ENCODE data around the gene UBALD2. TPM values are rescaled to one million over a fixed set of nuclear protein-coding genes. Genes with fewer than 3 reads are reported as not detected.
"Not testable (repeated sequence)": the region's sequence is repeated elsewhere in the genome, so short reads cannot be mapped to it uniquely, and the experiment has no call there.

Gene UBALD2
- total RNA-seq, 1 donor from 2014 or later, result 109 TPM

DNA sequence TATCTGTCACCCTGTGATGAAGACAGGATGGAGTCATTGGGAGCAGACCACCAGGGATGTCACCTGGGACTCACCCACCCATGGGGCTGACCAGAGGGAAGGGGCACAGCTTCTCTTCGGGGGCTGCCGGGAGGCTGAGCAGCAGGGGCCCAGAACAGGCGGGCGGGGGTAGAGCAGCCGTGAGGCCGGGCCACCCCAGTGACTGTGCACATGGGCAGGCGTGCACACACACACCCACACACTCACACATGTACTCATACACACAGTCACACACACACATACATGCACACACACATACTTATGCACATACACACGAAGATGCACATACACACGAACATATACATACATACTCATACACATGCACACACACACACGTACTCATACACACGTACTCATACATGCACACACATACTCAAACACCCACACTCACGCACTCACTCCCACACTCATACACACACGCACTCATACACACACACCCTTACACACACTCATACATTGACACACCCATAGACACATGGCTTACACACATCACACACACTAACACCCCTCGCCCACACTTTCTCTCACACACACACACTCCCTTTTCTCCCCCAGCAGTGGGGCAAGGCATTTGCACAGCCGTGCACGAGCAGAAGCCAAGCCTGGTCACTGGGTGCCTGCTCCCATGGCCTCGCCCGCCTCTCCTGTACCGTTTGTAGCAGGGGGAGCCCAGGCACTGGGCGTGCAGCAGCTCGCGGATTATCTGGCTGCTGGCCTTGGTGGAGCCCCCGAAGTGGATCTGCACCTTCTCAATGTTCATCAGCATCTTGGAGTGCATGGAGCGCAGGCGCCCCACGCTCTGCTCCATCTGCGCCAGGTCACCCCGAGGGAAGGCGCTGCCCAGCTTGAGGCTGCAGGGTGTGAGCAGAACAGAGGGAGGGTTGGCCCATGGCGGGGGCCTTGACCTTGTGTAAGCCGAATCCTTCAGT is 12.4 kb downstream of the UBALD2 start:
- DNase-seq (ENCODE audit: low spot score), result no peak

DNA sequence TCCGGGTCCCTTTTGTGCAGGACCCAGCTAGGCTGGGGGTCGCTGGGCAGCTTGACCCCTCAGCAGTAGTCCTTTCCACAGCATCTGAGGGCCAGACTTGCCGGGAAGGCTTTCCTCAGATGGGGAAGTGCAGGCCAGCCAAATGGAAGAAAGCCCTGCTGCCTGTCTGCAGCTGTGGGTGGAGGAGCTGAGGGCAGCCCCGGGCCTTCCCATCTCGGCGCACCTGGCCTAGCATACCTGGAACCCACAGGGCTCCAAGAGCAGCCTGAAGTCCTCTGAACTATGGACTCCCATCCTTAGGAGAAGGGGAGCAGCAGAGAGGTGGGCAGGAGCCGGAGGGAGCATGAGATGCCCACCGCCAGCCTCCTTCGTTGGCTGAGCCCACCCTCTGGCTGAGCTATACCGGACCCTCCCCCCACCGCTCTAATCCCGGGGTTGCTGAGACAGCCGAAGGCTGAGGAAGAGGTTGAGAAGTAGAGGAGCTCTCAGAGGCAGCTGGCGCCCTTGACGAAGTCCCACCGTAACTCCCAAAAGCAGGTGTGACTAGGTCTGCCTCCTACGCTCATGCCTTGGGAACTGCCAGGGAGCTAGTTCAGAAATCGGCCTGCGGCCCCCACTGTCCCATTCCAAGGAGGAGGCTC is 13.2 kb downstream of the UBALD2 start:
- no peak for DNase-seq (ENCODE audit: low spot score)

DNA sequence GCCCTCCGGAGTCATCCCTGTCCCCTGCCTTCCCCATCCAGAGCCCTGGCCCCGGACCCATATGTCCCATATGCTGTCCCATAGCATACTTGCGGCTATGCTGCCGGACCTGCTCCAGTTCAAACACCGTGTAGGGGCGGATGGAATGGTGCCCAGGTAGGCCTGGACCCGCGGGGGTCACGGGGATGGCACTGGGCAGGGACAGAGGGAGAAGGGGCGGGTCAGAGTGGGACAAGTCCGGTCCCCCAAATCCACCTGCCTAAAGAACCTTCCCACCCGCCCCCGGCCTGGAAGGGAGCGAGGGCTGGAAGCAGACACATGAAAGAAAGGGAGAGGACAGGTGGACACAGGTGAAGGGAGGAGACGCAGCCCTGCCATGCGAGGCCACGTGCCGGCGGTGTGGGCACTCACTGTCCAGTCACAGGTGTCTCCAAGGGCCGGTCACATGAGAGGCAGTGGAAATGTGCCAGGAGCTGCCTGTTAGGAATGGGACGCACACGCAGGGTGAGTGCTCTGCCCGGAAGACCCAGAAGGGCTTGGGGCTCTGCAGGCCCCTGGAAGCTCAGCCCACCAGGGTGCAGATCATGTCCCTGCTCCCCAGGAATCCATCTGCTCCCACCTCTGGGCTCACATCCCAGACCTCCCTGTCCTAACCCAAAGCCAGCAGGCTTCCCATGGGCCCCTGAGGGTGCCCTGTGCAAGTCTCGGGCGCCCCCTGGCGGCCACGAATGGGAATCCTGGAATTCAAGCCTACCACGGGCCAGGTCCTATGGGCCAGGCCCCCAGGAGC is 14.0 kb downstream of the UBALD2 start:
- peak; percentile 91 for DNase-seq (ENCODE audit: low spot score)

DNA sequence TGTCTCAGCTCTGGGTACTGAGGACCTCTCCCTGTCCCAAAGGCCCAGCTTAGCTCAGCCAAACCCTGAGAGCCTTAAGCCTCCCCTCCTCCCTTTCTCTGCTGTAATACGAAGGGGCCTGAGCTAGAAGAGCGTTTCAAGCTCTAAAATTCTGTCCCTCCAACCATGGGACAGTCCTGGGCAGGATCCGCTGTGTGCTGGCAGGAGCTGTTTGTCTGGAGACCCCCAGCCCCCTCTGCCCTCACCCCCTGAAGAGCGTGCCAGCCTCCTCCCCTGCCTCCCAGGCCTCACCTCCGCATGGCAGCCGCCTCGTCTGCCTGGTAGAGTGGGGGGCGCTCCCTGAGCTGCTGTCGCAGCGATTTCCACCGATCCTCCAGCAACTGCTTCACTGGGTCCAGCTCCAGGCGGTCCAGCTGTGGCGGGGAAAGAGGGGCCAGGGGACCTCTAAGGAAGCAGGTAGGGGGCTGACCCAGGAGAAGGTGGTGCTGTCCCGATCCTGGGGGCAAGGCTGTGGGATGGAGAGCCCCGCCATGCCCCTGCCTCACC is 14.7 kb downstream of the UBALD2 start:
- DNase-seq (ENCODE audit: low spot score), result no peak

DNA sequence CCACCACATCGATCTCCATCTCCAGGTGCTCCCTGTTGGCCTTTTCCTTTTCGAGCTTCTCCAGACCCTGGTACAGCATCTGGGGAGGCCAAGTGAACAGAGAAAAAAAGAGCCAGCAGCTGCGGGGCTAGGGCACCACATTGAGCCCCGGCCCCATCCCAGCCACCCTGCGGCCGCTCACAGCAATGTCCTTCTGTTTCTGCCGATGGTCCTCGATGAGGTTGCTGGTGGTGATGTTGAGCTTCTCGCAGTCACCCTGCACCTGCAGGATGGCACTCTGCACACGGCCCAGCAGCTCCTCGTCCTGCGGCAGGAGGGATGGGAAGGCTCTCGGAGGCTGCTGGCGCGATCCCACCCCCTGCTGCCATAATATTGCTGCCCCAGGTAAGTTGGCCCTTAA is 15.5 kb downstream of the UBALD2 start:
- DNase-seq (ENCODE audit: low spot score), result no peak

DNA sequence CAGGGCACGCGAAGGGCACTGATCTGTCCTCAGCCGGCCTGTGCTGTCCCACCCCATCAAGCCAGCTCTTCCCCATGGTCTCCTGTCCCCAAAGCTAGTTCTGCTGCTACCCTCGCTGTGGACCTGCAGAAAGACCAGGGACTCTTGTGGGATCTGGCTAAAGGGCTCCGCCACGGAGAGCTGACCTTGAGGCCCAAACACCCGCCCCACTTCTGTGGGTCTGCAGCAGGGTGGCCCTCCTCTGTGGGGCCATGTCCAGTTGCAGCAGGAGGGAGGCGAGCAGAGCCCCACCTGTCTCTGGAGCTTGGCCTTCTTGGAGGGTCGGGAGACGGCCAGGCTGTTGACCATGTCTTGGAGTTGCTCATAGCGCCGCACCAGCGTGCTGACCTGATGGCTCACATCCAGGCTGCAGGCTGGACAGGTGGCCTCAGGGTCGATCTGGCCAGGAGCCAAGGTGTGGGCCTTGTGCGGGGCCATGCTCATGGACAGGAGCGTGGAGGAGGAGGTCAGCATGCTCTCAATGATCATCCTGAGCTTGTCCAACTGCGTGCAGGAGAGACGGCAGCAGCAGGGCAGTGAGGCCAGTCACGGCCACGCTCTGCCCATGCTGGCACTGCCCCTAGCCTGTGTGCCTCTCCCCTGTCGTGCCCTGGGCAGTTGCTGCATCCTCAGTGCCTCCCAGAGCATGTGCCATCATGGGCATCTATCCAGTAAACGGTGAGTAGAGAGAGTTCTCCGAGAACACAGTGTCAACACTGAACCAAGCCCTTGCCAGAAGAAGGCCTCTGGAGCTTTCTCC is 16.6 kb downstream of the UBALD2 start:
- no peak for DNase-seq (ENCODE audit: low spot score)

DNA sequence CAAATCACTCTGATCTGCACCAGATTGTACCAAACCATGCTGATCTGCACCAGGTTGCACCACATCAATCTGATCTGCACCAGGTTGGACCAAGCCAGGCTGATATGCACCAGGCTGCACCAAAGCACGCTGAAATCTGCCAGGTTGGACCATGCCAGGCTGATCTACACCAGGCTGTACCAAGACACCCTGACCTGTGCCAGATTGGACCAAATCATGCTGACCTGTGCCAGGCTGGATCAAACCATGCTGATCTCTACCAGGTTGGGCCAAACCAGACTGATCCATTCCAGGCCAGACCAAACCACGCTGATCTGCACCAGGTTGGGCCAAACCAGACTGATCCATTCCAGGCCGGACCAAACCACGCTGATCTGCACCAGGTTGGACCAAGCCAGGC is 27.4 kb downstream of the UBALD2 start:
- DNase-seq (ENCODE audit: low spot score), result no peak

DNA sequence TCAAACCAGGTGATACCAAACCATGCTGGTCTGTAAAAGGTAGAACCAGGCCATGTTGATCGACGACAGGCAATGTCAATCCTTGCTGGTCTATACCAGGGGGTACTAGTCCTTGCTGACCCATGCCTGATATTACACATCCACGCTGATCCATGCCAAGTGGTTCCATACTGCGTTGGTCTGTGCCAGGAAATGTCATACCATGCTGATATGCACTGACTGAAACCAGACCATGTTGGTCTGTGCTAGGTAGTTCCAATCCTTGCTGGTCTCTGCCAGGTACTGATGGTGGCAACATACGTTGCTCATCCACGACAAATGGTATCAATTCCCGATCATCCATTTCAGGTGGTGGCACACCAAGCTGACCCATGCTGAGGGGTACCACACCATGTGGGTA is 28.0 kb downstream of the UBALD2 start:
- no peak for DNase-seq (ENCODE audit: low spot score)

DNA sequence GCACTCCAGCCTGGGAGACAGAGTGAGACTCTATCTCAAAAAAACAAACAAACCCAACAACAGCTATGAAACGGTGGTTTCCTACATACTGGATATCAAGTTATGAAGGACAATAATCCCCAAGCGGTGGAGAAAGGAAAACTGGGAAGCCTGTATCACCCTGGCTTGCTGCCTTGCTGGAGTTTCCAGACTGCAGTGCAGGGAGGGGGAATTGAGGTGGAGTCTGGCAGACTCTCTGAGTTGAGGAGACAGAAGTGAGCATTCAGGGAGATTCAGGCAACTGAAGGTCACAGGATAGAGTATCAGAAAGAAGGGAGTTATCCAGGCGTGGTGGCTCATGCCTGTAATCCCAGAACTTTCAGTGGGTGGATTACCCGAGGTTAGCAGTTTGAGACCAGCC is 31.0 kb downstream of the UBALD2 start:
- DNase-seq (ENCODE audit: low spot score), result no peak

DNA sequence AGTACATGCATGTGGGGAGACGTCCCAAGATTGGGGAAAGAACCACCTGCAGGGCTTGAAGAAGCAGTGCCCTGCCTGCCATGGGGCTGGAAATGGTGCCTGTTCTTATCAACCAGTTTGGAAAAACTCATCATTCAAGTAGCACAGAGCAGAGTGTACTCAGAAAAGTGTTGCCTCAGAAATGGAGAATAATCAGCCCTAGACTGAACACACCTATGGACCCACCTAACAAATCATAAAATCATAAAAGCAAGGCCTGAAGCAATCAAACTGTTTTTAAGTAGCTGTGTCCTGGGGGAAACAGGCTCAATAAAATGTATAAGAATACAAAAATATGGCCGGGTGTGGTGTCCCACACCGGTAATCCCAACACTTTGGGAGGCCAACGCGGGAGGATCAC is 31.7 kb downstream of the UBALD2 start:
- DNase-seq (ENCODE audit: low spot score), result no peak

DNA sequence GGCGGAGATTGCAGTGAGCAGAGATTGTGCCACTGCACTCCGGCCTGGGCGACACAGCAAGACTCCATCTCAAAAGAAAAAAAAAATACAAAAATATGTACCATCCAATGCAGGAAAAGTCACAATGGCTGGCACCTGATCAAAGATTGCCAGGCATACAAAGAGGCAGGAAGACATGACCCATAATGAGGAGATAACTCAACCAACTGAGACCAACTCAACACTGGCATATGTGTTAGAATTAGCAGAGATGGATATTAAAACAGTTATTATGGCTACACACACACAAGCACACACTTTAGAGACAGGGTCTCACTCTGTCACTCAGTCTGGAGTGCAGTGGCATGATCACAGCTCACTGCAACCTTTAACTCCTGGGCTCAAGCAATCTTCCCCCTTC is 32.3 kb downstream of the UBALD2 start:
- DNase-seq (ENCODE audit: low spot score), result no peak

DNA sequence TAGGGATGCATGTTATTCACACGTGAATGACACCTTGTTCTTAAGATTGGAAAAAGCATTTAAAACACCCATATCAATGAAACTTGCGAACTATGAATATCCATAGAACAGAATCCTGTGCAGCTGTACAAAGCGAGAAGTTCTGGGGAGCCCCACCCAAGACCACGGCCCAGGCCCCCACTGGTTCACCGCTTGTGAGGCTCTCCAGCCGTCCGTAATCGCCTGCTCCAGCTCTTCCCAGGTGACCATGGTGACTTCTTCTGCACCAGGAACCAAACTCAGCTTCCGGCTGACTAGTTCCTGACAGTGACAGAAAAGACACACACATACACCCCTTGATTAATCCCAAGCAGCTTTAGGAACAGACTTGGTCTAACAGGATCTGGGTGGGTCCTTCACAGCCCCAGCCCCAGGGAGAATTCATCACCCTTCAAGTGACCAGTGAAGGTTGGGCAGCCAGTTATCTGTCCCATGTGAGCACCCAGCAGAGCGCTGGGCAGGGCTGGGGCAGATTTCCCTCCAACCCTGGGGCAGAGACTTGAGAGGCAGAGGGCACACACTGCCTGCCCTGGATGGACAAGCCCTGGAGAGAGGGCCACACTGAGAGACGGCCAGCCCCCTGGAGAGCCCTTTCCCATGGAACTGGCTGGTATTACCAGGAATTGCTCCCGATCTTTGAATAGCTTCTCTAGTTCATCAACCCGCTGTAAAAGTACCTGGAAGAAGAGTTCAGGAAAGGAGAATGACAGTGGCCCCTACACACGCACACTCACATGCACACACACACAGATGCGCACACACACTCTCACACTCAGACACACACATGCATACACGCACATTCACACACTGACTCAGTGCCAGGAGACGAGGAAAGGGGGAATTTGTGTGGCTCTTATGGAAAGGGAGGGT is 39.3 kb downstream of the UBALD2 start:
- no peak for DNase-seq (ENCODE audit: low spot score)

DNA sequence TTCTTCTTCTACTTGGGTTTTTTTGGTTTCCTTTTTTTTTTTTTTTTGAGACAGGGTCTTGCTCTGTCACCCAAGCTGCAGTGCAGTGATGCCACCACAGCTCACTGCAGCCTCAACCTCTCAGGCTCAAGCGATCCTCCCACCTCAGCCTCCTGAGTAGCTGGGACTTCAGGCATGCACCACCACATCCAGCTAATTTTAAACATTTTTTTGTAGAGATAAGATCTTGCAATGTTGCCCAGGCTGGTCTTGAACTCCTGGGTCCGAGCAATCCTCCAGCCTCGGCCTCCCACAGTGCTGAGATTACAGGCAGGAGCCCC is 39.9 kb downstream of the UBALD2 start:
- DNase-seq (ENCODE audit: low spot score), result not testable (repeated sequence)

DNA sequence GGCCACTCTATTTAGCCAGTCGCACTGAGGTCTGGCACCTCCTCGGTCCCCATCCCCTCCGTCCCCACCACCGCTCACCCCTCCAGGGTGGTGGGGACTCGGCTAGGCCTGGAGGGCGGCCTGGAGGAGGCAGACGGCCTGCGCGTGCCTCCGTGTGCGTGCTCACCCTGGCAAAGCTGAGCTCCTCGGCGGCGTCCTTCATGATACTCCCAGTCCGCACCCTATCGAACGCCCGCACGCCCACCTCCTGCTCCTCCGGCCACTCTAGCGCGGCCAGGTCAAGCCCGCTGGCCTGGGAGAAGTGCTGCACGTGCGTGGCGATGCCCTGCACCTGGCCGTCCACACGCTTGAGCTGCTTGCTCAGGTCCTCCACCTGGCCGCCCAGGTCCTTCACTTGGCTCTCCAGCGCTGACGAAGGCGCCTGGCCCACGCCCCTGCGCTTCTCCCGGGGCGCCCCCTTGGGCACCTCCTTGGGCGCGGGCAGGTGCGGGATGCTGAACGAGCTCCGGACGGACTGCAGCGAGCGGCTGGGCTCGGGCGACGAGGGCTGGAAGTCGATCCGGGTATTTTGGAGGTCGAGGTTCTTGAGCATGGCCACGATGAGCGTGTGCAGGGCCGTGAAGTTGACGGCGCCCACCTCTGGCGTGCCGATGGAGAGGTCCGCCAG is 42.3 kb downstream of the UBALD2 start:
- no peak for DNase-seq (ENCODE audit: low spot score)

DNA sequence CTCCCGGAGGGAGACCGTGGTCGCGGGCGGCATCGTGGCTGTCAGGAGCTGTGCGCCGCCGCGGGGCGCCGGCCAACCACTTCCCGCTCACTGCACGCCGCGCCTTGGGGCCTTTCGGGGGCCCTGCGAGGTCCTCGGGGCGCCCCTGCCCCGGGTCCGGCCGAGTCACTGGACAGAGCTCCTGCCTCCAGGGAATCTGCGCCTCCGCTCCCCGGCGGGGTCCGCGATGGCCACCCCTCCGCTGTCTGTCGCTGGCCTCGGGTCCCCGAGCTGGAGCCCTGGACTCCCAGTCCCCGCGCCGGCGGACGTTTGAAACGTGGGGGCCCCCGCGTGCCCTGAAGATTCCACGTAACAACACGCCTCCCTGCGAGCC is 42.8 kb downstream of the UBALD2 start, which contains the start of gene QRICH2:
Gene QRICH2, minus strand, starts transcription at position 311 of the 373 bp plus-strand sequence. Its CDS starts 278 bp downstream, at position 33.
- no peak for DNase-seq (ENCODE audit: low spot score)

DNA sequence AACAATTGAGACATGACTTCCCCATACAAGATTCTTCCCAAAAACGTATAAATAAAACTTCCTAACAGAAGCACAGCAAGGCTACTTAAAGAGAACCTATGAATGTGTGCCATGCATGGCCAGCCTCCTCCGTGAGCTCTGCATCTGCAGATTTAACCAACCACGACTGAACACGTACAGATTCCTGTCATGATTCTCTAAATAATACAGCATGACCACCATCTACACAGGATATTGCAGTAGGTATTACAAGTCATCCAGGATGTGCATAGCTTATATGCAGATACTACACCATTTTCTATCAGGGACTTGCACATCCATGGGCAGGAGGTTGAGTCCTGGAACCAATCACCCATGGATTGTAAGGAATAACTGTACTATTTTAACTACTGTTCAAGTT is 44.3 kb downstream of the UBALD2 start:
- DNase-seq (ENCODE audit: low spot score), result no peak

DNA sequence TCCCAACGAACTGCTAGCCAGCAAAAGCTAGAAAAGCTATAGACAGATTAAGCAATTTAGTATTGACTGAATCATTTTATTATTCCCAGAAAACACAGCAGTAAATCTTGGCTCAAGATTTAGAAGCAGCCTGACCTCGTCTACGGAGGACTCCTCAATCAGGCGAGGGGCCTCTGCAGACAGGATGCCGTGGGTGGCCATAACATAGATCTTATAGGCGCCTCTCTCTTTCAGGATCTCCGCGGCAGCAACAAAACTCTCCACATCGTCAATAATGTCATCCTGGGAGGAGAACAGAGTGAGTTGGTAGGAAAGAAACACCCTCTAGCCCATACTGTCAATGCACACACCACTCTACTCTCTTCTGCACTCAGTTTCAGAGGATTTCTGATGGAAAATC is 47.6 kb downstream of the UBALD2 start:
- no peak for DNase-seq (ENCODE audit: low spot score)

DNA sequence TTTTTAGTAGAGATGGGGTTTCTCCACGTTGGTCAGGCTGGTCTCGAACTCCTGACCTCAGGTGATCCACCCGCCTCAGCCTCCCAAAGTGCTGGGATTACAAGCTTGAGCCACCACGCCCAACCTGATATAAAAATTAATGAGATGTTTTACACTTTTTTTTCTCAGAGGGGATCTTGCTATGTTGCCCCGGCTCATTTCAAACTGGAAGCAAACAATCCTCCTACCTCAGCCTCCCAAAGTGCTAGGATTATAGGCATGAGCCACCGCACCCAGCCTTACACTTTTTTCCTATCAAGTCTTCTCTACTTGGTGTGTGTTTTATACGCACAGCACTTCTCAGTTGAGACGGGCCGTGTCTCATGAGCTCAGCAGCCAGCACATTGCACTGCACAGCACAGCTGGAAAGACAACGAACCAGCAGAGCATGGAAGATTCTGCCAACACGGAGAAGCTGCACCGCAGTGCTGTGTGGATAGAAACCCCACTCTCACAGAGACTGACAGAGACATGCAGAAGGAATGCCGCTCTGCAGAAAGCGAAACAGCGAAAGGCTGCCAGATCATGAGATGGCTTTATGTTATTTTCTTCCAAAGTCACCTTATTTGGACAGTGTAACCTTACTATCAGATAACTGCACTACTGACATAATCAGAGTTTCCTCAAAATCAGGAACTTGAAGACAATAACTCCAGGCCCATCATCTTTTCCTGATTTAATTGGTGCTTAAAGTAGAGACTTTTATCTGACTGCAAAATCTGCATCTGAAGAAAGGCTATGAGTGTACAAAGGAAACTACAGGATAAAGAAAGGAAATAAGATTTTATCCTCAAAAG is 49.5 kb downstream of the UBALD2 start:
- DNase-seq (ENCODE audit: low spot score), result no peak

DNA sequence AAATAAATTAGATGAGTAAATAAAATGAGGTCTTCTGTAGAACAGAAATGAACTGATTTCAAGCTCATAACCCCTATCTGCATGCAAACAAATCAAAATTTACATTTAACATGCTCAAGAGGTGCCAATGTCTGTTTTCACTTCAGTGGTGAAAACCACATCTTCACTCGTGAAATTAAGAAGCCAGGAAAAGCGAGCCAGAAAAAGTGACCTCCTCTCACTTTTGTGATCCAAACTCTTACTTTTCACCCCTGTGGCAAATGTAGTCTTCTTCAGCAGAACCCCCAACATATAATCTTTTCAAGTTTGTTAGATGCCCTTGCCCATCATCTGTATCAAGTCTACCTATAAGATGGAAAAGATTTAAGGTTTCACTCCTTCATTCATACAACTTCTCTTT is 52.4 kb downstream of the UBALD2 start:
- no peak for DNase-seq (ENCODE audit: low spot score)

Data from mucosa of gallbladder (tissue), 1 donor.